Glomerular visceral epithelial cell (primary cell): Measurements from ENCODE around the gene CLCNKB.
"Not testable (repeated sequence)": the region's sequence is repeated elsewhere in the genome, so short reads cannot be mapped to it uniquely, and the experiment has no call there.

Experiments
- DNase-seq: peaks from one replicate; pipeline ENCODE4 v3.0.0-alpha.2; 2016; ENCODE audit errors: extremely low spot score

CLCNKB gene

GRCh38 chr1:16015491-16015890 is 28.1 kb upstream of the CLCNKB start:
- DNase-seq: no peak

GRCh38 chr1:16015960-16016901 is 27.4 kb upstream of the CLCNKB start:
- no peak for DNase-seq

GRCh38 chr1:16017076-16017460 is 26.5 kb upstream of the CLCNKB start:
- DNase-seq: no peak

- DNase-seq: no peak
Measured at GRCh38 chr1:16017461-16018303, 25.9 kb upstream of the CLCNKB start, which contains the start of gene HSPB7. Gene HSPB7 (minus strand): TSS chr1:16018043. CDS start chr1:16017963, 80 bp downstream.

- DNase-seq: no peak
Measured at GRCh38 chr1:16018308-16018707, 25.3 kb upstream of the CLCNKB start.

- DNase-seq: no peak
Measured at GRCh38 chr1:16018749-16019643, 24.6 kb upstream of the CLCNKB start.

- DNase-seq: peak; percentile 22
Measured at GRCh38 chr1:16019644-16020277, 23.8 kb upstream of the CLCNKB start.

GRCh38 chr1:16020325-16020724 is 23.3 kb upstream of the CLCNKB start:
- no peak for DNase-seq

GRCh38 chr1:16020878-16021277 is 22.7 kb upstream of the CLCNKB start:
- DNase-seq: not testable (repeated sequence)

GRCh38 chr1:16021681-16022080 is 21.9 kb upstream of the CLCNKB start, which contains the start of gene CLCNKA:
Gene CLCNKA (plus strand): TSS chr1:16022036. CDS start chr1:16022620, 584 bp downstream.
- no peak for DNase-seq

GRCh38 chr1:16022393-16022792 is 21.2 kb upstream of the CLCNKB start:
- no peak for DNase-seq

GRCh38 chr1:16023050-16023653 is 20.4 kb upstream of the CLCNKB start:
- DNase-seq: no peak

GRCh38 chr1:16026302-16026701 is 17.3 kb upstream of the CLCNKB start:
- not testable (repeated sequence) for DNase-seq

GRCh38 chr1:16026723-16027484 is 16.7 kb upstream of the CLCNKB start:
- no peak for DNase-seq

- DNase-seq: no peak
Measured at GRCh38 chr1:16028237-16029002, 15.2 kb upstream of the CLCNKB start.

- not testable (repeated sequence) for DNase-seq
Measured at GRCh38 chr1:16029003-16029268, 14.6 kb upstream of the CLCNKB start.

- no peak for DNase-seq
Measured at GRCh38 chr1:16029288-16029687, 14.3 kb upstream of the CLCNKB start.

- DNase-seq: no peak
Measured at GRCh38 chr1:16031551-16031950, 12.0 kb upstream of the CLCNKB start.
